ENCODE measurements around the gene FBXL3.
"Not testable (repeated sequence)": the region's sequence is repeated elsewhere in the genome, so short reads cannot be mapped to it uniquely, and the experiment has no call there.

FBXL3 gene

DNA sequence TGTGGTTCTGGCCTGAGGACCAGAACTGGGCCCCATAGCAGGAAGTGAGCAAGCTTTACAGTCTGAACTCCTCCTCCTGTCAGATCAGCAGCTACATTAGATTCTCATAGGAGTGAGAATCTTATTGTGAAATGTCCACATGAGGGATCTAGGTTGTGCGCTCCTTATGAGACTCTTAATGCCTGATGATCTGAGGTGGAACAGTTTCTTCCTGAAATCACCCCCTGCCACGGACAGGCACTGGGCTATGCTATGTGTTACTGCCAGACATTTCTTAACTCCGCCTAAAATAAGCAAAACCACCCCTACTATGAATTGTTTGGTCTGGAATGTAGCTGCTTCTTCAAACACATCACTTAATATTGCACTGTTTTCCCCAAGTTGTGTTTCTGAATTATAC is 4.6 kb downstream of the FBXL3 start:
- no peak for DNase-seq

DNA sequence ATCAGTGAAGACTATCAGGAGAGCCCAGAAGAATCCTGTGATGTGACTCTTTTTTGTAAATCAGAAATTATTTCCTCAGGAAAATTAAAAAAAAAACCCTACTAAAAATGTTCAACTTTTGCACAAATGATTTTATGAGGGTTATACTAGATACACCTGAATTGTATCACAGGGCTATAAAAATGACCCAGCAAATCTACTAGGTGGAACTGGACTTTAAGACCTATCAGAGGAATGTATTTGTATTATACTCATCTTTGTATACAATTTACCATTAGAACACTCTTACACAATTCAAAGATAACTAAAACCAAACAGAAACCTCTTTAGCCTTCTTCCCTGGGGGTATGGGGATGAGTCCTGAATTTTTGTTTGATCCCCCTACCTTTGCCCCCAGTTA is 7.2 kb downstream of the FBXL3 start:
- DNase-seq, result no peak

DNA sequence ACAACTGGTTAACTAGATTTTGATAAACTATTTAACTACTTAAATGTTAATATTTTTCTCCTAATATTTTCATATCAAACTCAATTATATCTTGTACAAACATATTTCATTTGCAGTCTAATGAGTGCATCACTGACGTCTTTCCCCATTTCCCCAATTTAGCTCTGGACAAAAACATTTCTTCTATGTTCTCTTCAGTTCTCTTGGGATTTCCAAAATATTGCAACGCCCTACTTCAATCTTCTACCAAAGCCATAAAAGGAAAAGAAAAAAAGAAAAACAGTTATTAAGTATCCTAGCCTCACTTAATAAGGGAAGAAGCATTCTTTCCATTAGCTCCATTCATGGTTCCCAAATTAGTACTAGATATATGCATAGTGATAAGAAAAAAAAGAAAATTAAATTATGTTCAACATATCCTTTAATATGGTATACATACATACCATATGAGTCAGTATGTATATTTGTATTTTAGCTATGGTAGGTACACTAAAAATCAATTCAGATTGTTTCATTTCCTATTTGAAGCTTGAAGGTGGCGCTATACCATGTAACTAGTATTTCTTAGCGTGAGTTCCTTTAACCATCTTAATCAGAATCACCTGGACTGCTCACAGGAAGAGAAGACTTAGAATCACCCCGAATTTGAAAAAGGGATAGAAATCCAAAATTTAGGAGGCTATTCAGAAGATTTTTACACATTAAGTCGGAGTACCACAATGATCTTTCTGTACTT is 9.9 kb downstream of the FBXL3 start:
- no peak for DNase-seq

DNA sequence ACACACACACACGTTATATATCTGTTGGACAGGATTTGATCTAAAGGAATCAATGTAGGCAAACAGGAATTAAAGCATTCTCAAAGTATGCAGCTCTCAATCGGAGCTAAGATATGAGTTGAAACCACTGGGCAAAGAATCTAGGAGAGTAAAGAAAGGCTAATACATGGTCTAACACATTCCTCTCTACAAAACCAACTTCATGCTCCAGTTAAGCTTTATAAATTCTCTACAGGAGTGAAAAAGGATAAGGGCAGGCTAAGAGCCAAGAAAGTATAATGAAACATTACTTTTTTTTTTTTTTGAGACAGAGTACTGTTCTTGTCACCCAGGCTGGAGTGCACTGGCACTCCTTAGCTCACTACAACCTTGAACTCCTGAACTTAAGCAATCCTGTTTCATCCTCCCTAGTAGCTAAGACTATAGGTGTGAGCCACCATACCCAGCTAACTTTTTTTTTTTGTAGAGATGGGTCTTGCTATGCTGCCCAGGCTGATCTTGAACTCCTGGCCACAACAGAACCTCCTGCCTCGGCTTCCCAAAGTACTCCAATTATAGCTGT is 10.6 kb downstream of the FBXL3 start:
- no peak for DNase-seq

DNA sequence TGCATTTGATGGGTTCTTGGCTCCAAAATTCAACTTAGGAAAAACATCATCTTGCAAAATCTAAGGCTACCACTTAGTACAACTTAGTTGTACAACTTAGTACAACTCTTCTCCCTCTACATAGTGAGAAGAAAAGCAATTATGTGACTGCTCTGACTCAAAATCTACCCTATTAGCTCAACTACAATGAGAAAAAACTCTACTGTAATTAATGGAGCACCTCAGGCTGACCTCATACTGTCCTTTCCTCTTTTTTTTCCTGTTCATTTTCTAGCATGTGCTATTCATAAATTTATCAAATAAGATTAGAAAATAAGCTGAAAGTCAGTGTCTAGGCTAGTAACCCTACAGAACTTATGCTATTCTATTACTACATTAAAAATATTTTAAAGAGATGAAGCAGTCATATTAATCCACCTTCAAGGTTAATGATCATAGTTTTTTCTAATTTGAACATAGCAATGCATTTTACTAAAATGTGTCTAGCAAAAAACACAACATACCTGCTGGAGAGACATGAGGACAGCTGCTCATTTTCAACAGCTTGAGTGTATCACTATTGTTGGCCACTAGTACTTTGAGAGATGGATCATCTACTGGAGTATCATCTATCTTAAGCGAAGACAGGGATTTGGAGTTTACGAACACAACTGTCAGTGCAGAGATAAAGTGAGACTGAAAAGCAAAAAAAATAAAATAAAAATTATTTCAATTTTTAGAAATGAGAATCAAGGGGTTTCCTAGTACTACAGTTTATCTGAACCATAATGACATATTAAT is 11.9 kb downstream of the FBXL3 start:
- DNase-seq, result no peak

DNA sequence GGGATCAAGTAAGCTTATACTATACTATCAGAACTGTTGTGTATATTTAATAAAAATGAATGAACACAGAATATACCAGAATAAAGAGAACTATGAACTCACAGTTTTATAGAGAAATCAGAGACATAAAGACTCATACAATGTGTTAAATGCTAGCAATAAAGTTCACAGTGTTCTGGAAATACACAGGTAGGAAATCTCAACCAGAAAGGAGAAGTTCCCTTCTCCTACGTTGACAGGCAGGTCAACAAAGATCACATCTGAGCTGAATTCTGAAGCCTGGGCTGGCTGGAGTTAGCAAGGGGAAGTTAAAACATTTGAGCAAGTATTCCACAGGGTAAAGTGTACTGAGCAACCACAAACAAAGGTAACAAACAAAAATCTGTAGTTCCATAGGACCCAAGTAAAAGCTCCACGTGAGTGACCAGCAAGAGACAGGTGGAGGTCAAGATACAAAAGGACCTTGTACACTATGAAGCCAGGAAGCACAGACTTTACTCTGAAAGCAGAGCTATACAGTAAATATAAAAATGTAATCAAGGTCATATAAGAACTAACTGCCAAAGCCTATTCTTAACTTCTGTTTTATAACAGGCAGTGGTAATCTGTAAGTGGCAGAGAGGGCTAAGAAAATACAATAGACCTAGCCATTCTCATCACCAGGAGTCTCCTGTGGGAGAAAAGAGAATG is 13.0 kb downstream of the FBXL3 start:
- no peak for DNase-seq

DNA sequence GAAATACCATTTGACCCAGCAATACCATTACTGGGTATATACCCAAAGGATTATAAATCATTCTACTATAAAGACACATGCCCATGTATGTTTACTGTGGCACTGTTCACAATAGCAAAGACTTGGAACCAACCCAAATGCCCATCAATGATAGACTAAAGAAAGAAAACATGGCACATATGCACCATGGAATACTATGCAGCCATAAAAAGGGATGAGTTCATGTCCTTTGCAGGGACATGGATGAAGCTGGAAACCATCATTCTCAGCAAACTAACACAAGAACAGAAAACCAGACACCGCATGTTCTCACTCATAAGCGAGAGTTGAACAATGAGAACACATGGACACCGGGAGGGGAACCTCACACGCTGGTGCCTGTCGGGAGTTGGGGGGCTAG is 17.2 kb downstream of the FBXL3 start:
- not testable (repeated sequence) for DNase-seq

DNA sequence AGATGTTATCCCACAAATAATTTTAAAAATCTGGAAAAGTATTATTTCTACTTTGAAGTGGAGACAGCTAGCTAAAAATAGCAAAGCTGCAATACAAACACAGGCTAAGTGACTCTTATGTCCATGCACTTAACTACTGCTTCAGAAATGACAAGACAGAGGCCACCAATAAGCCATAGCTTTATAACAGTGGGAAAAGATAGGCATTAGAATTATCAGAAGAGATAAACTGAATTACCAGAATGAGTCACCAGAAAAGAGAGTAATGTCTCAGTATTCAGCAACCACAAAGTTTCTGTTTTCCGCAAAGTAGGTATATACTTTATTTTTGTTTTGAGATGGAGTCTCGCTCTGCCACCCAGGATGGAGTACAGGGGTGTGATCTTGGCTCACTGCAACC is 17.9 kb downstream of the FBXL3 start:
- no peak for DNase-seq

DNA sequence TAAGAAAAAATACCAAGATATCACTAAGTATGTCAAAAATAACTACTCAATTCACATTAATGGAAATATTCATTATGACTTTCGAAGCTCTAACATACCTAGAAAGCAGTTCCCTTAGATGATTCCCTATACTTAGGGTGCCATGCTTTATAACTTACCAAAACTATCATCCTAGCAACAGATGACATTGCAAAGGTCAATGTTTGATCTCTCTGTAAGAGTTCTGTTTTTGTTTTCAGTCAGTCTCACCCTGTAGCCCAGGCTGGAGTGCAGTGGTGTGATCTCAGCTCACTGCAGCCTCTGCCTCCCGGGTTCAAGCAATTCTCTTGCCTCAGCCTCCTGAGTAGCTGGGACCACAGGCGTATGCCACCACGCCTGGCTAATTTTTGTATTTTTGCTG is 18.6 kb downstream of the FBXL3 start:
- not testable (repeated sequence) for DNase-seq

DNA sequence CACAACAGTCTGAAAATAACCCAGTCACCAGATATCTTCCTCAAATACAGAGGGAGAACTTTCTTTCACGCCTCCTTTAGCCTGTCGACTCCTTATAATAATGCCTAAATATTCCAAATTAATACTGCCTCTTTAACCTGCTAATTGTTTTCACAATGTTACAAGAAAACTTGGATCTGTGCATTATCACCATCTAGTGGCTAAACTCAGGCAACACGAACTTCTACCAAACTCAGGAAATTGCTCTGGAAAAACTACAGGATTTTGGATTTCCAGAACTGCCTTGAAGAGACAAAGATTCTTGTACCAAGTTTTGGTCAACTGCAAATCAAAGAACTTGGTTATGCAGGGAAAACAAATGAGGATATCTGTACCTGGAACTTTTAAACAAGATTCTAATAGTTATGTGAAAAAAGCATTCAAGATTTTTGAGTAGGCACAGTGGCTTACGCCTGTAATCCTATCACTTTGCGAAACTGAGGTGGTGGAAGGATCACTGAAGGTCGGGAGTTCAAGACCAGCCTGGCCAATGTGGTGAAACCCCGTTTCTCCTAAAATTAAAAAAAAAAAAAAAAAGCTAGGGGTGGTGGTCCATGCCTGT is 24.3 kb downstream of the FBXL3 start:
- DNase-seq, result no peak

DNA sequence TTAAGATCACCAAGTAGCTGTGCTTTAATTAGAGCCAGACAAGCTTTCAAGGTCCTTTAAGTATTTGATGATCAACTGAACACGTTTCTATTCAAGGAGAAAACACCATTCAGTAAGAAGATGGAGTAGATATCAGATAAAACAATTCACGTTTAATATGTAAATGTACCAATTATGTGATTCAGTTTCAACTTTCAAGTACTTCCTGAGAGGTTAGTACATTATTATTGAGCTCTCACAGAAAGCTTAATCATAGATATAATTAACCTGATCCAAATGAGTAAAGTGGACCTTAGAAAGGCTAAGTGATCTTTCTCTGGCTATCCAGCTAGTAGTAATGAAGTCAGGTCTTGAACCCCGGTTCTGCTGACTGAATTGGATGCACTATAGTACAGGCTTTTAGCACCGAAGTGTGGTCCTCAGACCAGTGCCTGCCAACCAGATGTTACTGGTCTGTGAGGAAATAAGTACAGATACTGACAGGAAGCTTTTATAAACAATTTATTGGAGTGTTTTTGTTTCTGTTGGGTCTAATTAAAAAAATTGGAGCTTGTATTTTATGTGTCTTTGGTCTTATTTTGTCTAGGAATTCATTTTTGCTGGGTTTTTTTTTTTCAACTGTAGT is 24.9 kb downstream of the FBXL3 start:
- DNase-seq, result no peak

DNA sequence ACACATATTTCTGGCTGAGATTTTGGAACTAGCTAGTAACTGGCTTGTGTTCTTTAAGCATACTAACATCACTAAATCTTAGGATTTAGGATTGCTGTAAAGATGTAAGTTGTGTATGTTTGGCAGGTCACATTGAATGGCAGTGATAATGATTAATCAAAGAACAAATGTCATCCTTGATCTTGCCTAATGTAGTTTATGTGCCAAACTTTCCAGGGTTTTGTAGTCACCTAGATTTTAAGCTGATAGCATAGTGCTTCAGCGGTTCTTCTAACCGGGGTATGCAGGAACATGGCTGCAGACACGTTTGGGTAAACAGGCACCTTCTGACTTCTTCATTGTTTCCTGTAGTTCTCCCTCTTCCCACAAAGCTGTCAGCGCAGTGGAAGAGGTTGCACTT is 25.4 kb downstream of the FBXL3 start:
- no peak for DNase-seq

DNA sequence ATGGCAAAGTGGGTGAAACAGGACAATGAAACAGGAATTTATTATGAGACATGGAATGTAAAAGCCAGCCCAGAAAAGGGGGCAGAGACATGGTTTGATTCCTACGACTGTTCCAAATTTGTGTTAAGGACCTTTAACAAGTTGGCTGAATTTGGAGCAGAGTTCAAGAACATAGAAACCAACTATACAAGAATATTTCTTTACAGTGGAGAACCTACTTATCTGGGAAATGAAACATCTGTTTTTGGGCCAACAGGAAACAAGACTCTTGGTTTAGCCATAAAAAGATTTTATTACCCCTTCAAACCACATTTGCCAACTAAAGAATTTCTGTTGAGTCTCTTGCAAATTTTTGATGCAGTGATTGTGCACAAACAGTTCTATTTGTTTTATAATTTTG is 26.5 kb downstream of the FBXL3 start:
- no peak for DNase-seq

DNA sequence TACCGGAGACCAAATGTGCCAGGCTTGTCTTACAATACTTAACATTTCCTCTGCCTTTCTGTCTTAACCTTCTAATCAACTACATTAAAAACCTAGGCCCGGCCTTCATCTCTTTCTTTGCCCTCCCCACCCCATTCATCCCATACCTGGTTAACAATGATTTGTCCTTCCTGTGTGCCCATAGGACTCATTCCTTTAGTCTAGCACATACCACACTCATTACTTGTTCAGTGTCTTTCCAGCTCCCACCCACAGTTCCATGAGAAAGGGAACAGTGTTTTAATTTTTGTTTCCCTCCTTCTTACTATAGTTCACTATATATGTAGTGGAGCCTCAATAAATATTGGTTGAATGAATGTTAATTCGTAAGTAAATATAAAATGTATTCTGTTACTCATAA is 32.7 kb downstream of the FBXL3 start:
- DNase-seq, result no peak

DNA sequence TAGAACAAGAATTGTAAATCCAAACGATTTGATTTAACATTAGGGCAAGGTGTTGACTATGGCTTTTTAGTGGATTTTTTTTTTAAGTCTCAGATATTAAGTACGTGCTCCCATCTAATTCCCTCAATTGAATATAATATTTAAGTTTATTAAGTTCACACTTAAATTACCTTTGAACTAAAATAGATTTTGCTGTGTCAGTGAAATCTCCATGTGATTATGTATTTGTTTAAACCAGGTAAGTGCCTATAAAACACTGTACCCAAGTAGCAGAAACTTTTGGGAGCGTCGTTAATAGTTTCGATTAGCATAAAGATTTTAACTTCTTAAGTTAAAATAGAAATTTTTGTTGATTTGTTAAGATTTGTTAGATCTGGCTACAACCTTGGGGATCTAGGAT is 33.5 kb downstream of the FBXL3 start:
- no peak for DNase-seq

DNA sequence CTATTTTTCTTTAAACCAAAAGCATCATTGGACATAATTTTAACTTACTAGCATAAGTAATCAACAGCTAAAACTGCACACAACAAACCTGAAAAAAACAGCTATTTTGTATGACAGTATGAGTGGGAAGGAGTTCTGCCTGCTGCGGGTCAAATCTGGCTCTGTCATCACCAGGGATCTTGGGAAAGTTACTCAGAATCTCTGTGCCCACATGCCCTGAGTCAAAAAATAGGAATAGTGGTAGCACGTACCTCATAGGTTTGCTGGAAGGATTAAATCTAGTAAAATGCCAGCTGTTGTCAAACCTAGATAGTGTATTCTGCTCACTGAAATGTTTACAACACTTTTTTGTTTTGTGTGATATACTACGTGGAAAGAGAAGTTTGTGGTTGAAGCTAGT is 33.9 kb downstream of the FBXL3 start:
- DNase-seq, result no peak

DNA sequence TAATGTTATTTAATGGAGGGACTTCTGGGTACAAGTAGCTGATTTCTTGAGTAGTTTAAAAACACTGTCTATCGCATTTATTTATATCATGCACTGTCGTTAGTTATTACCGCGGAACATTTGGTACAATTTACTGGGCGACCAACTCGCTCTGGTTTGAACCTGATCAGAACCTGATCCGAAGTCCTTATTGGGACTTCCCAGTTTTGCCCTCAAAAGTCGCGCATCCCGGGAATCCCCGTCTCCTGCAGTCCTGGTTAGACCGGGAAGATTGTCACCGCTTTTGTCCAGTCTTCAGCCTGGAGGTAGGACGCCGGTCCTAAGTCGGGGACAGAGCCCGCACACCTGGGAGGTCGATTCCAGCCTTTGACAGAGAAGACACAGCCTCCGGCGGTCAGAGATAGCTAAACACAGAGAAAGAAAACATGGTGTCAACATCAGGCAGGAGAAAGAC is 34.4 kb downstream of the FBXL3 start:
- peak in 1 of 2 donors; percentile 5 for DNase-seq

DNA sequence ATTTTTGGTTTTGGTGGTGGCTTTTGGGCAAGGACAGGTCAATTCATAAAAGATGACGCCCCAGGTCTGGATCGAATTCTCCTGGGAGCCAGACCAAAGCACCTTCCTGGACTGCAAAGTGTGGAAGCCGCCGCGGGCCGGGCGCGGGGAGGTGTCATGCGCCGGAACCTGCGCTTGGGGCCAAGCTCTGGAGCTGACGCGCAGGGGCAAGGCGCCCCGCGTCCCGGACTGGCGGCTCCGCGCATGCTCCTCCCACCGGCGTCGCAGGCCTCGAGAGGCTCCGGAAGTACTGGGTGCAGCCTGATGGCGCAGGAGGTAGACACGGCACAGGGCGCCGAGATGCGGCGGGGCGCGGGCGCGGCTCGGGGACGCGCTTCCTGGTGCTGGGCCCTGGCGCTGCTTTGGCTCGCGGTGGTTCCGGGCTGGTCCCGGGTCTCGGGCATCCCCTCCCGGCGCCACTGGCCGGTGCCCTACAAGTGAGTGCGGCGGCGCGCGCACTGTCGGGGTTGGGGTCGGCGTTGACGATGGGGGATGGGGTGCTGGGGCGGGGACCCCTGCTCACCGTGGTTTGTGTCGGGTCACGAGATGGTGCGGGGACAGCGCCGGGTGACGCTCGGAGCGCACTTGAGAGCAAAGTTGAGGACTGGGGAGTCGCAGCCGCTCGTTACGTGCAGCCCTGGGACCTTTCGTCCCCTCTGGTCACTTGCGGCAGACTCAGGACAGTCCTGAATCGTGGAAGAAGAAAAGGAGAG is 35.0 kb downstream of the FBXL3 start, which contains the start of gene CLN5:
TSS of gene CLN5 (plus strand) at position 286 of the 752 bp plus-strand sequence. CDS start at position 304, 18 bp downstream.
- DNase-seq, result peak; percentile 86 to 87

DNA sequence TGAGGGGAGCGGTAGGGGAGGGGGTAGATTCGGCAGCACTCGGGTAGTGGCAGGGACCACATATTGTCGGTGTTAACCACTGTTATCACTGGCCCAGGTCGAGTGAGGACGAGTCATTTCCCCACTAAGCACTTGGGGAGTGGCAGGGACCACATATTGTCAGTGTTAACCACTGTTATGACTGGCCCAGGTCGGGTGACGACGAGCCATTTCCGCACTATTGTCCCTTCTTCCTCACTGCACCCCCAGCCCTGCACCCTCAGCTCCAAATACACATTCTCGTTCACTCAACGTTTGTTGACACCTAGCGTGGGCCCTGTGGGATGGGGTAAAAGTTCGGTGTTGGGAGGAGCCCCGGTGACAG is 35.5 kb downstream of the FBXL3 start:
- peak; percentile 50 to 52 for DNase-seq

DNA sequence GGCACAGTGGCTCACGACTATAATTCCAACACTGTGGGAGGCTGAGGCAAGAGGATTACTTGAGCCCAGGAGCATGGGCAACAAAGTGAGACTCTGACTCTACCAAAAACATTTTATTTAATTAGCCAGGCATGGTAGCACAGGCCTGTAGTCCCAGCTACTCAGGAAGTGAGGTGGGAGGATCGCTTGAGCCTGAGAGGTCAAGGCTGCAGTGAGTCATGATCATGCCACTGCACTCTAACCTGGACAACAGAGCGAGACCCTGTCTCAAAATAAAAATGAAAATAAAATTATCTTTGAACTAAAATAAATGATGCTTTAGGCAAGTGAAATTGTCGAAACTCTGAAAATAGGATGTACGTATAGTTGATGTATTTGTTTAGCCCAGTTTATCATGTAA is 43.3 kb downstream of the FBXL3 start:
- no peak for DNase-seq

DNA sequence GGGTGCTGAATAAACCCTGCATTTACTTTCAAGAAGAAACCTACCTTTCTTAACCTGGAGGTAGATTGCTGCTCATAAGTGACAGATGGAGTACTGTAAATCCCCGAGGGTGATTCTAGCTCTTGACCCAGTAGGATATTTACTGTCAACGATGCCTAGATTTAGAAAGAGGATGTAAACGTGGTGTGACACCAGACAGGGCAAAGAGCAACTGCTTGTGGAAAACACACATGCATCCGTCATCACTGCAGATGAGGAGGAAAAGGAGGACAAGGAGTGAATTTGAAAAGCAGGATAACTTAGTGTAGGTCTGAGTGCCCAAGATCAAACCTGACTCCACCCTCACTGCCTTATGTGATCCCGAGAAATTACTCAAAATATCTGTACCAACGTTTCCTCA is 44.9 kb downstream of the FBXL3 start:
- no peak for DNase-seq

Data from stimulated activated CD4-positive, alpha-beta T cell treated with anti-CD3 and anti-CD28 coated beads, Interleukin-2, amount 100 ng/mL, for 48 hours (primary cell).